Fibroblast of skin of scalp (primary cell): ENCODE results near the gene TMEM45A.
A peak's percentile ranks its signal among the peaks of the same experiment; 100 is the strongest.
"Not testable (repeated sequence)": the region's sequence is repeated elsewhere in the genome, so short reads cannot be mapped to it uniquely, and the experiment has no call there.

Source experiments
- DNase-seq: peaks from one replicate; pipeline ENCODE4 v3.0.0-alpha.2; 2013

Gene TMEM45A

GRCh38 chr3:100578646-100579045 is 86.2 kb downstream of the TMEM45A start:
- no peak for DNase-seq

- DNase-seq, result no peak
Measured at GRCh38 chr3:100580147-100580546, 87.7 kb downstream of the TMEM45A start.

- DNase-seq, result no peak
Measured at GRCh38 chr3:100581650-100582049, 89.2 kb downstream of the TMEM45A start.

GRCh38 chr3:100582157-100582556 is 89.7 kb downstream of the TMEM45A start:
- DNase-seq, result not testable (repeated sequence)

- no peak for DNase-seq
Measured at GRCh38 chr3:100584101-100584660, 91.8 kb downstream of the TMEM45A start.

- no peak for DNase-seq
Measured at GRCh38 chr3:100586832-100587231, 94.4 kb downstream of the TMEM45A start.

DNA sequence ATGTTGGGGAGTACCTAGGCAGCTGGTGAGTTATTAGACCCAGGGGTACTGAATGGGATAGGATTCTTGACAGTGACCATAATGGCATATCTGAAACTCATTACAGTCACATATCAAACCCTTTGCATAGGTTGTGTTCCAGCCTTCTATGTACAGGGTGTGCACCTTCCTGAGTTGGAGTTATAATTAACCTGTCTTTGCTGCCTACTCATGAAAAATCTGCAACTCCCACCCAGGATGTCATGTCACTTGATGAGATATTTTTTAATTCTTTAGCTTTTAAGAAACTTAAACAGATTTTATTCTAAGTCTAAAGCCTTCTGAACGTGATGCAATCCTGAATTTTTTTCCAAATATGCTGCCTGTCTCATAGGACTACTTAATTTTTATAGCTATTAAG is 95.8 kb downstream of the TMEM45A start:
- DNase-seq, result no peak

- peak; percentile 71 for DNase-seq
Measured at GRCh38 chr3:100590114-100590839, 97.9 kb downstream of the TMEM45A start.

DNA sequence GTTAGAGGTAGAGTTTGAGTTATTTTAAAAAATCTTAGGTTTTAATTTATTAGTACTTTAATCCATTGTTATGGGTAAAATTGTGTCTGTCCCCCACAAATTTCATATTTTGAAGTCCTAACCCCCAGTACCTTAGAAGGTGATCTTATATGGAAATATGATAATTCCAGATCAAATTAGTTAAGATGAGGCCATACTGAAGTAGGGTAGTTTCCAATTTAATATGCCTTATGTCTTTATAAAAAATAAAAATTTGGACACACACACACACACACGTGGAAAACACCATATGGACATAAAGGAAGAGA is 98.4 kb downstream of the TMEM45A start:
- no peak for DNase-seq

GRCh38 chr3:100591411-100591810 is 99.0 kb downstream of the TMEM45A start:
- DNase-seq, result no peak

- no peak for DNase-seq
Measured at GRCh38 chr3:100600181-100601042, 108.0 kb downstream of the TMEM45A start.

- DNase-seq, result no peak
Measured at GRCh38 chr3:100602506-100603444, 110.4 kb downstream of the TMEM45A start.

DNA sequence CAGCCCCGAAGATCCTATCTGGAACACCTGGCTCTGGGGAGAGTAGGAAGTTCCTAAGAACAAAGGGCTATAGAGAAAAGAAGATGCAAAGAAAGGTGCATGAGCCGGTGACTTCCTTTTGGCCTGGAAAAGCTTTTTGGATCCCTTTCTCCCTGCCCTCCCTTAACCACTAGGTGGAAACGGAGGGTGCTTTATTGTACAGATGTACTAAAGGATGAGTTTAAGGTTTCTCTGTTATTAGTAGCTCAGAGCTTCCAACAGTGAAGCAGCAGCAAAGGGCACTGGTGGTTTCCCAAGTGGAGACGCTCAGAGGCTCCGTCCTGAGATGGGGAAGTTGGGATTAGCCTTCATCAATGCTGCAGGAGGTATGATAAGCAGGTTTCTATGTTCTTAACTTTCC is 111.0 kb downstream of the TMEM45A start:
- DNase-seq, result peak; percentile 43

DNA sequence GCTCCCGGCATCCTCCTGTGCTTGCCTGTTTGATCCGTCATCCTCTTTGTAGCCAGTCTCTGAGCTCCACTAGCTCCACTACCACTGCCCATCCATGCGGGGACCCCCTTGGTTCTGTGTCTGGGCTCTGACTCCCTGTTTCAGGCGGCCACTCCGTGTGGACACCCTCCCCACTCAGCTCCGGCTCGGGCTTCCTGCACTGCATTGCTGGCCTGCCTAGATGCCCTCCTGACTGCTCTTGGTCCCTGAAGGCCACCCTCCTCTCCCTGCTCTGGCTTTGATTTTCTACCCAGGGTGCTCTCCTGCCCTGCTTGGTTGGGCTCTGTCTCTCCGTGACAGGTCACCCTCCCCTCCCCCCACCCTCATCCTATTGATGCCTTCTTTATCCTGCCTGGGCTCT is 112.9 kb downstream of the TMEM45A start:
- DNase-seq, result no peak

DNA sequence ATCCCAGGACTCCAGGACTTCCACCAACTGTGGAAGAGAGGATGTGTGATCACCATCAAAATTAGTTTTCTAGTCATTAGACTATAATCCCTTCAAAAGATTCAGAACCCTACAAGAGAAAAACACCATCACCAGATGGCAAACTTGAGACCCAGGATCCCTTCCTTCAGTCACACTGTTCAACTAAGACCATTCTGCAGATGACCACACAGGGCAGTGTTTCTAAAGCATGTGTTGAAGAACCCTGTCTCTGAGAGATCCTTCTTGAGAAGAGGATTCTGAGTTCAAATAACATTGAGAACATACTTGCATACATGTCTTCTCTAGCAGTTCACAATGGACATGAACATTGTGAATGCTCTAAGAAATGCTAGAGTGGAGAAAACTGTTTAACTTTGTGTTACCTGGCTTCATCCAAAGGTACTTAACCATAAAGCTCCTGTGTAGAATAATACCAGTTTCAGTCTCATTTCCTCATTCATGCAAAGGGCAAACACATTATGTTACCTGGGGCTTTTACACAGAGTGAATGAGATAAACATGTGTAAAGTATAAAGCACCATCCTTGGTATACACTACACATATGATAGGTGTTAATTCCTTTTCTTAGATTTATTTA is 114.6 kb downstream of the TMEM45A start:
- no peak for DNase-seq

DNA sequence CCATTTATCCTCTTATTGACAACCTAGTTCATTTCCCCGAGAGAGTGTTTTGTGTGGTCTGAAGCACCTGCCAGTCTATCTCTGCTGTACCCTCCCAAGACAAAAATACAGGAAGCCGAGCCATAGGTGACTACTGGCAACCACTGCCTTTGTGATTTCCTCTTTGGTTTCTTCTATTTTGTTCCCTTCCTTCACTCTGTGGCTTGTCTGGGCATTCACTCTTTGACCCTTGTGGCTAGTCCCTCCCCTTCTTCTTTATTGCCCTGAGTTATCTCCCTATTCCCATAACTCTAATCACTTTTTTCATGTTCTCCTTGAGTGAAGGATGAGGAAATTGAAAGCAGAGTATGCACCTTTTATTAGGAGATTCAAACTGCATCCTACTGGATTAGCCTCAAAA is 116.9 kb downstream of the TMEM45A start, which contains the start of gene ADGRG7:
Gene ADGRG7 (plus strand): TSS at position 297 of the 400 bp plus-strand sequence. CDS start 256 bp downstream, outside the sequence.
- DNase-seq, result no peak

DNA sequence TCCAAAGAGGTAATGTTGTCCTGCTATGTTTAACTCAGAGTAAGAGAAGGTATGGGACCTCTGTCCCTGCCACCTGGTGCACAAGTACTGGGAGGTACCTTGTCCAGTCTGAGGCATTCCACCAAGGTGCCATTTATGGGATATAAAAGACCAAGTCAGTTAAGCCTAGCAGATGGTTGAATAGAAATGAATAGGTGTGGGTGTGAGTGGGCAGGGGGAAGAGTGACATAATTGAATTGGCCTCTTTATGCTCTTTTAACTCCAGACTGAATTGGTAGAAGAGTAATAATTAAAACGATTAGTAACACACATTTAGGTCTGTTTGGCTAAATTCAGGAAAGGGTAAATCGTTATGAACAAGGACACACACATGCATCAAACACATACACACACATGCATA is 117.5 kb downstream of the TMEM45A start:
- DNase-seq, result no peak

GRCh38 chr3:100611221-100611620 is 118.8 kb downstream of the TMEM45A start:
- DNase-seq, result no peak

- DNase-seq, result no peak
Measured at GRCh38 chr3:100613721-100614390, 121.4 kb downstream of the TMEM45A start.

DNA sequence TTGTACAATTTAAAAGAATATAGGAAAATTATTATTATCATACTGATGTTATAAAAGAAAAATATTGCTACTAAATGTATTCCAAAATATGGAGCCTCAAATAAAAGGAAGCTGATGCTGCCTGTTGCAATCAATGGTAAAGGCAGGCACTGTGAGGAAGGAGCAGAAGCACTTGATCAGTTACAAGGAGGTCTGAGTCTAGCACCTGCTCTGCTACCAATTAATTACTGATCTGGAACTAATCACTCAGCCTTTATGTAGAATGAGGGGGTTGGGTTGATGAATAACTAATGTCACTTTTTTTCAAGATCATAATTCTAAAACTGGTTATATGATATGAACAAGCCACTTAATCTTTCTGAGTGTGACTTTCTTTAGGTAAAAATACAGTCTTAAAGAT is 122.5 kb downstream of the TMEM45A start:
- no peak for DNase-seq

DNA sequence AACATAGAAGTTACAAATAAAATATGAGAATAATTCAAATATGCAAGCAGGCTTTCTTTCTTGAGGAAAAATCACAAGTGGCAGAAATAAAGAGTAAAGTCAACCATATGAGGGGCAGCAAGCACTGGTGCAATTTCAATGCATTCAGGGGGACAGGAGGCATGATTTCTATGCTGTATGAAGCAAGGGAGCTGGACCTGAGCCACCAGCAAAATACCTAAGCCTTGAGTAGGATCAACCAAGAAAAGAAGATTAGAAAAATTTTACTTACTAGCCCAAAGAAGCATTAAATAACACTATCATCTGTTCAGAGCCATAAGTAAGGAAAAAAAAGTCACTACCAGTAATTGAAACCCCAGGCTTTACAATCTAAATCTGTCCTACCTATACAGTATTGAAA is 123.3 kb downstream of the TMEM45A start:
- DNase-seq, result peak; percentile 38
